ENCODE results near the gene CCM2.

CCM2 gene

GRCh38 chr7:45065031-45065995 is 65.3 kb downstream of the CCM2 start:
- Histone ChIP-seq H3K27me3 (ENCODE audit: control insufficient read depth in 2 of 2, insufficient read depth in 2 of 2, low read length in 2 of 2) (no peaks in the 10 kb centered on the region), H3K27ac (ENCODE audit: low read depth in 2 of 2, low read length in 2 of 2) (no peak overlapping the region), H3K9me3 (ENCODE audit: control insufficient read depth in 2 of 2, low read length in 2 of 2) (no peaks in the 10 kb centered on the region), H3K4me1 (ENCODE audit: control insufficient read depth in 2 of 2, insufficient read depth in 2 of 2, low read length in 2 of 2) (no peaks in the 10 kb centered on the region), H3K4me3 (ENCODE audit: low read length in 2 of 2) (no peak overlapping the region), H3K9ac (ENCODE audit: low read depth in 1 of 2, low read length in 2 of 2) (no peak overlapping the region), H3K36me3 (ENCODE audit: control insufficient read depth in 2 of 2, insufficient read depth in 2 of 2, low read length in 2 of 2) (peaks cover 47 to 53% of the 10 kb centered on the region in 2 donors)

- Histone ChIP-seq H3K9ac (ENCODE audit: low read depth in 1 of 2, low read length in 2 of 2) (no peak overlapping the region), H3K27ac (ENCODE audit: low read depth in 2 of 2, low read length in 2 of 2) (no peak overlapping the region), H3K4me3 (ENCODE audit: low read length in 2 of 2) (no peak overlapping the region), H3K9me3 (ENCODE audit: control insufficient read depth in 2 of 2, low read length in 2 of 2) (no peaks in the 10 kb centered on the region), H3K4me1 (ENCODE audit: control insufficient read depth in 2 of 2, insufficient read depth in 2 of 2, low read length in 2 of 2) (no peaks in the 10 kb centered on the region), H3K27me3 (ENCODE audit: control insufficient read depth in 2 of 2, insufficient read depth in 2 of 2, low read length in 2 of 2) (no peaks in the 10 kb centered on the region), H3K36me3 (ENCODE audit: control insufficient read depth in 2 of 2, insufficient read depth in 2 of 2, low read length in 2 of 2) (peaks cover 50 to 61% of the 10 kb centered on the region in 2 donors)
These were observed 66.4 kb downstream of the CCM2 start for GRCh38 chr7:45066409-45066808.

GRCh38 chr7:45067582-45067981 is 67.6 kb downstream of the CCM2 start:
- peaks cover 55 to 73% of the 10 kb centered on the region in 2 donors for H3K36me3 ChIP-seq (ENCODE audit: control insufficient read depth in 2 of 2, insufficient read depth in 2 of 2, low read length in 2 of 2)
- H3K9ac ChIP-seq (ENCODE audit: low read depth in 1 of 2, low read length in 2 of 2): no peak overlapping the region
- no peak overlapping the region for H3K4me3 ChIP-seq (ENCODE audit: low read length in 2 of 2)
- H3K27me3 ChIP-seq (ENCODE audit: control insufficient read depth in 2 of 2, insufficient read depth in 2 of 2, low read length in 2 of 2): no peaks in the 10 kb centered on the region
- H3K9me3 ChIP-seq (ENCODE audit: control insufficient read depth in 2 of 2, low read length in 2 of 2): no peaks in the 10 kb centered on the region
- no peak overlapping the region for H3K27ac ChIP-seq (ENCODE audit: low read depth in 2 of 2, low read length in 2 of 2)
- no peaks in the 10 kb centered on the region for H3K4me1 ChIP-seq (ENCODE audit: control insufficient read depth in 2 of 2, insufficient read depth in 2 of 2, low read length in 2 of 2)

DNA sequence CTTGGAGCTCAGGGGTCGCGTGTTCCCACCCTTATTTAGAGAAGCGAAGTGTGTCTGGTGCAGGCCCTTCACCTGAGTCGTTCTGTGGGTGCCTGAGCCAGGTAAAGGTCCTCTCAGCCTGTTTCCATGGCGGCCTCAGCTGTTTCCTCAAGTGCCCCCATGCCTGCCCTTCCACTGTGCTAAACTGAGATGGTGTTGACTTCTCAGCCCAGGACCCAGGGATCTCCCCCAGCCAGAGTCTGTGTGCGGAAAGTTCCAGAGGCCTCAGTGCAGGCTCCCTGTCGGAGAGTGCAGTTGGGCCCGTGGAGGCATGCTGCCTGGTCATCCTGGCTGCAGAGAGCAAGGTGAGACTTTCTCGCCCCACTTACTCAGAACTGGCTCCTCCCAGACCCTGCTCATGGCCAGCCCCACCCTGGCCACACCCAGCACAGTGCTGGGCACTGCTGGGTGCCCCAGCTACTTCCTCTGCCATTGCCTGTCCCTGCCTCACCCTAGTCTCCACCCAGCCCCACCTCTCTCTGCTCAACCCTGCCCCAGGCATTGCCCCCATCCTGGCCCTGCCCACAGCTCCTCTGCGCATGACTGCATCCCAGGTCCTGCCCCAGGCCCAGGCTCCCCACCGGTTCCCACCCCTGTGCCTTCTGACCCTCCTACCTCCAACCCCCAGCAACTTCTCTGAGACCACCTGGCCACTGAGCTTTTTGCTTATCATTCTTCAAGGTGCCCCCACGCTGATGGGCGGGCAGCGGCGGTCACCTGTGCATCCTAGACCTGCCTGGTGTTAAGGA is 68.4 kb downstream of the CCM2 start:
- Histone ChIP-seq H3K36me3 (ENCODE audit: control insufficient read depth in 2 of 2, insufficient read depth in 2 of 2, low read length in 2 of 2) (peaks cover 63 to 78% of the 10 kb centered on the region in 2 donors), H3K27ac (ENCODE audit: low read depth in 2 of 2, low read length in 2 of 2) (no peak overlapping the region), H3K4me3 (ENCODE audit: low read length in 2 of 2) (no peak overlapping the region), H3K9ac (ENCODE audit: low read depth in 1 of 2, low read length in 2 of 2) (no peak overlapping the region), H3K4me1 (ENCODE audit: control insufficient read depth in 2 of 2, insufficient read depth in 2 of 2, low read length in 2 of 2) (no peaks in the 10 kb centered on the region), H3K27me3 (ENCODE audit: control insufficient read depth in 2 of 2, insufficient read depth in 2 of 2, low read length in 2 of 2) (no peaks in the 10 kb centered on the region), H3K9me3 (ENCODE audit: control insufficient read depth in 2 of 2, low read length in 2 of 2) (no peaks in the 10 kb centered on the region)

DNA sequence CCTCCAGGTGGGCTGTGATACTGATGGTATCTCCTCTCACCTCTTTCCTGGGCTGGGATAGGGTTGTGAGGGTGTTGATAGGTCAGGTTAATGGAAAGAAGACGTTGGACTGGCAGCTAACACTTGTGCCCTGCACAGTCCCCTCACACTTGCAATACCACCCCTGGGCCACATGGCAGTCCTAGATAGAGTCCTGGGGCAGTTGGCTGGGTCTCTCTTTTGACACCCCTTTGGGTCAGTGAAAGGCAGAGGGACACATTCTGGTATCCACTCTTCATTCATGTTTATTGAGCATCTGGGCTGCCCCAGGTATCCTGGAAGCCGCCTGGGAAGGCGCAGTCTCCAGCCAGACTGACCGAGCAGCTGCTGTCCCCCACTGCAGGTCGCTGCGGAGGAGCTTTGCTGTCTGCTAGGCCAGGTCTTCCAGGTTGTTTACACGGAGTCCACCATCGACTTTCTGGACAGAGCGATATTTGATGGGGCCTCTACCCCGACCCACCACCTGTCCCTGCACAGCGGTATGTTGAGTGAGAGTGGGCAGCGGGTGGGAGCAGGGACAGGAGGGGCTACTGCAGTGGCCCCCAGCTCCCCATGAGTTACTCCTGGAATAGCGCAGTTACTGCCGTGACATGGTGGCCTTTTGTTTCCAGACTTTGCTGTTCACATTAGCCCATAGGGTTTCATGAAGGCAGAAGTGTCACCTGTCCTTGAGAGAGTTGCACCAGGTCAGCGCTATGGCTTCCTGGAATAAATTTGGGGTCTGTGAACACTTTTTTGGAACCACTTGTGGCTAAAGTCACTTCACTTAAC is 69.6 kb downstream of the CCM2 start:
- Histone ChIP-seq H3K36me3 (ENCODE audit: control insufficient read depth in 2 of 2, insufficient read depth in 2 of 2, low read length in 2 of 2) (peaks cover 63 to 79% of the 10 kb centered on the region in 2 donors), H3K27ac (ENCODE audit: low read depth in 2 of 2, low read length in 2 of 2) (no peak overlapping the region)

DNA sequence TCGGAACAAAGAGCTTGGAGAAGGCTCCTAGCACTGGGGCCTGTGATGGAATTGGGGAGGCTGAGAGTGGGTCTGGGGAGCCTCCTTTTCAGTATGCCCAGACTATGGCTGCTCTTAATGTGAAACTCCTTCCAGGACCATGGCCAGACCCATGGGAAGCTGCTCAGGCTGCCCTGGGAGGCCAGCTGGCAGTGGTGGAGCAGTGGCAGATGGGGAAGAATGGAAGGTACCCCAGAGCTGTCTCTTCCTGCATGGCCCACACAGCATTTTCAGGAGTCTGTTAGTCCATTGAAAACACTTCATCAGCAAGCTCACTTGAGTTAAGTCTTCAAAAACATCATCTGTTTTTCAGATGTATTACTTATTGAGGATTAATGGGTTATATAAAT is 70.2 kb downstream of the CCM2 start:
- Histone ChIP-seq H3K36me3 (ENCODE audit: control insufficient read depth in 2 of 2, insufficient read depth in 2 of 2, low read length in 2 of 2) (peaks cover 63 to 79% of the 10 kb centered on the region in 2 donors), H3K27ac (ENCODE audit: low read depth in 2 of 2, low read length in 2 of 2) (no peak overlapping the region), H3K9ac (ENCODE audit: low read depth in 1 of 2, low read length in 2 of 2) (no peak overlapping the region), H3K9me3 (ENCODE audit: control insufficient read depth in 2 of 2, low read length in 2 of 2) (no peaks in the 10 kb centered on the region), H3K27me3 (ENCODE audit: control insufficient read depth in 2 of 2, insufficient read depth in 2 of 2, low read length in 2 of 2) (no peaks in the 10 kb centered on the region), H3K4me3 (ENCODE audit: low read length in 2 of 2) (no peak overlapping the region), H3K4me1 (ENCODE audit: control insufficient read depth in 2 of 2, insufficient read depth in 2 of 2, low read length in 2 of 2) (no peaks in the 10 kb centered on the region)

More for the DNA sequence above, 69.6 kb downstream of the CCM2 start:
- Histone ChIP-seq H3K4me1 (ENCODE audit: control insufficient read depth in 2 of 2, insufficient read depth in 2 of 2, low read length in 2 of 2) (no peaks in the 10 kb centered on the region), H3K9ac (ENCODE audit: low read depth in 1 of 2, low read length in 2 of 2) (no peak overlapping the region), H3K27me3 (ENCODE audit: control insufficient read depth in 2 of 2, insufficient read depth in 2 of 2, low read length in 2 of 2) (no peaks in the 10 kb centered on the region), H3K4me3 (ENCODE audit: low read length in 2 of 2) (no peak overlapping the region), H3K9me3 (ENCODE audit: control insufficient read depth in 2 of 2, low read length in 2 of 2) (no peaks in the 10 kb centered on the region)

DNA sequence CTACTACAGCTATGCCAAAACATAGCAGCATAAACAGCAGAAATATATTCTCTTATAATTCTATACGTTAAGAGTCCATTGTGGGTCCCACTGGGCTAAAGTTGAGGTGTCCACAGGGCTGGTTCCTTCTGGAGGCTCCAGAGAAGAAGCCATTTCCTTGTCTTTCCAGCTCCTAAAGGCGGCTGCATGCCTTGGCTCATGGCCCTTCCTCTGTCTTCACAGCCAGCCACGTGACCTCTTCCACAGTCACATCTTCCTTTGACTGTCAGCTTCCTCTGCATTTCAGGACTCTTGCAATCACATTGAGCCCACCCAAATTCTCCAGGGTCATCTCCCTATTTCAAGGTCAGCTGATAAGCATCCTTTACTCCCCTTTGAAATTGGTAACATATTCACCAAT is 71.5 kb downstream of the CCM2 start:
- no peak overlapping the region for H3K27ac ChIP-seq (ENCODE audit: low read depth in 2 of 2, low read length in 2 of 2)
- H3K9ac ChIP-seq (ENCODE audit: low read depth in 1 of 2, low read length in 2 of 2): no peak overlapping the region
- H3K4me1 ChIP-seq (ENCODE audit: control insufficient read depth in 2 of 2, insufficient read depth in 2 of 2, low read length in 2 of 2): no peaks in the 10 kb centered on the region
- no peaks in the 10 kb centered on the region for H3K27me3 ChIP-seq (ENCODE audit: control insufficient read depth in 2 of 2, insufficient read depth in 2 of 2, low read length in 2 of 2)
- H3K4me3 ChIP-seq (ENCODE audit: low read length in 2 of 2): no peak overlapping the region
- no peaks in the 10 kb centered on the region for H3K9me3 ChIP-seq (ENCODE audit: control insufficient read depth in 2 of 2, low read length in 2 of 2)
- H3K36me3 ChIP-seq (ENCODE audit: control insufficient read depth in 2 of 2, insufficient read depth in 2 of 2, low read length in 2 of 2): peaks cover 64 to 82% of the 10 kb centered on the region in 2 donors

DNA sequence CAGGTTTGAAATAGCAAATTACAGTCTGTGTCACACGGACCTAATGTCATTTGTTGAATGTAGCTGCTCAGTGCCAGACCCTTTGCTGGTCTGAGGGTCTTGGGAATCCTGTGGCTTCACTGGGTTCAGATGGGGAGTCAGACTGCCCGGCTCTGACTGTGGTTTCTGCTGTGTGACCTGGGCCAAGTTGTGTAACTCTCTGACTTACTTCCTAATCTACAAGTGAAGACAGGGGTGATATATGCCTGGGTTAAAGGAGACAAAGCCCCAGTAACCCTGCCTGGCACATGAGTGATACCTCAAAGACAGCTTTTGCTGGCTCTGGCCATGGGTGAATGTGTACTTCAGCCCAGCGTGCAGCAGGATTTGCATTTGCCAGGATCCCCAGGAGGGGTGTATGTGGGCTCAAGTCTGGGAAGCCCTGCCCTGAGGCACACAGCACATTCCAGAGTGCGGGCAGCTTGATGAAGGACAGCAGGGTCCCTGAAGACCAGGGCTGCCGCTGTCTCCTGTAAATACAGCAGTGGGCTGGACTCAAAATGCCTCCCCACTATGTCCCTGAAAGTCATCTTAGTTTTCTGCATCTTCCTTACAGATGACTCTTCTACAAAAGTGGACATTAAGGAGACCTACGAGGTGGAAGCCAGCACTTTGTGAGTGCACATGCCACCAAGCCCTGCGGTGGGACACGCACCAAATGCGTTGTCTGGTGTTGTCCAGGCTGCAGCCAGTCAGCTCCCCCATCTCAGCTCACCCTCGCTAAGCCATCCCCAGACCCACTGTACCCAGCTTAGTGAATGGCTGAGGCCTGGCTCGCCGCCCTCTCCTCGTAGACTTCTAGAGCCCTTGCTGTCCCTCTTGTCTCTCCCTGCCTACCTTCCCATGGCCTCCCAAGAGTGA is 72.4 kb downstream of the CCM2 start:
- Histone ChIP-seq H3K9ac (ENCODE audit: low read depth in 1 of 2, low read length in 2 of 2) (no peak overlapping the region), H3K27ac (ENCODE audit: low read depth in 2 of 2, low read length in 2 of 2) (no peak overlapping the region), H3K4me1 (ENCODE audit: control insufficient read depth in 2 of 2, insufficient read depth in 2 of 2, low read length in 2 of 2) (no peaks in the 10 kb centered on the region), H3K36me3 (ENCODE audit: control insufficient read depth in 2 of 2, insufficient read depth in 2 of 2, low read length in 2 of 2) (peaks cover 64 to 80% of the 10 kb centered on the region in 2 donors), H3K27me3 (ENCODE audit: control insufficient read depth in 2 of 2, insufficient read depth in 2 of 2, low read length in 2 of 2) (no peaks in the 10 kb centered on the region), H3K4me3 (ENCODE audit: low read length in 2 of 2) (no peak overlapping the region), H3K9me3 (ENCODE audit: control insufficient read depth in 2 of 2, low read length in 2 of 2) (no peaks in the 10 kb centered on the region)
